GM20431 (cell line): ENCODE results near the gene CPS1.

Source experiments
- in situ Hi-C: fragments of 300-500 bp; cut with MseI, MboI; formaldehyde crosslinking; loops from one replicate; pipeline ENCODE4 v1.15.0; 2020; ENCODE audit warnings: low sequenced_read_pairs; ENCODE audit not compliant: unreplicated experiment

Gene CPS1

DNA sequence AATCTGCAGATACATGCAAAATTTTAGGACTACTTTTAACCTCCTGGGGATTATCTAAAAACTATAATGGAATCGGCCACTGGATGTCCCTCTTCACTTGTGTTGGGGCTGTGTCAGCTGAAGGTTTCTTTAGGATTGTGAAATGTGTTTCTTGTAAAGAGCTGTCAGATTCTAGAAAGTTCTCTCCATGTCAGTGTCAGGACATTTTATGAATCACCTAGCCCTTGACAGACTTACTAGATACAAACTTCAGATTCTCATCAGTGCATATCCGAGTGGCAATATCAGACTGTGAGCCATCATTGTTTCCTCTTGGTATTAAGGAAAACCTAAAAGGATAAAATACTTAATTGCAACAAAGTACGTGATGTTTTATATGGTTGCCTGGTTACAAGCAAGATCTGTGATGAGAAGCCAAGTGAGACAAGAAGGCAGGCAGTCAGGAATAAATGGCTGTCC, 107.3 kb downstream of the CPS1 start:
- in situ Hi-C loops: no loop called here

DNA sequence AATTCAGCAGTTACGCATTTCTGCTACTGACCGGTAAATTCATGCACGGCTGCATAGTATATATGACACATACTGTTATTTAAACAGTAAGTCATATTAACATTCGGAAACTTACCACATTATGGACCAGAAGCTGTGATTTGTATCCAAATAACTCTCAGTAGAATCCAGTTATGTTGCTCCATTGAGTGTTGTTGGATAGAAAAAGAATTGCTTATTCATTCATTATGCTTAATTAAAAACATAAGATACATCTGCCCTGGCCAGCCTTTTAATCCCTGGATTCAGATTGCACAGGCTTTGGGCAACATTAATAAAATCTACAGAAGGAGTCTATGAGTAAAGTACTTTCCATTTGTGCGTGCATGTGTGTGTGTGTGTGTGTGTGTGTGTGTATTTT, 111.3 kb downstream of the CPS1 start:
- in situ Hi-C loops: no loop called here

DNA sequence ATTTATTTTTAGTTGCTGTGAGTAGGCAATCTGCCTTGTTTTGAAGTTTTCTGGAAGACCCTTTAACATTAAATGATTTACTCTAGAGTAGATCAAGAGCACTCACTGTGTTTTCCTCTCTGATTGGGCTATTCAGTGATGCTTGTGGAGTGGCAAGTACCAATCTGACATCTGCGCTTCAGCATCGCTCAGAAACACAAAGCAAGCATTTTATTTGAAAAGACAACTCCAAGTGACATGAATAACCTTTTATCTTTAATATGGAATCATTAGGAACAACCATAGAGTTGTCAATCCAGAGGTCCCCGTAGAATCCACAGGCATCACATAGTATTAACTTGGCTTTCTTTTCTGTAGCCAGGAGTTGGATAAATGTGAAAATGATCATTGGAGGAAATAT, 114.7 kb downstream of the CPS1 start:
- in situ Hi-C loops: no loop called here

DNA sequence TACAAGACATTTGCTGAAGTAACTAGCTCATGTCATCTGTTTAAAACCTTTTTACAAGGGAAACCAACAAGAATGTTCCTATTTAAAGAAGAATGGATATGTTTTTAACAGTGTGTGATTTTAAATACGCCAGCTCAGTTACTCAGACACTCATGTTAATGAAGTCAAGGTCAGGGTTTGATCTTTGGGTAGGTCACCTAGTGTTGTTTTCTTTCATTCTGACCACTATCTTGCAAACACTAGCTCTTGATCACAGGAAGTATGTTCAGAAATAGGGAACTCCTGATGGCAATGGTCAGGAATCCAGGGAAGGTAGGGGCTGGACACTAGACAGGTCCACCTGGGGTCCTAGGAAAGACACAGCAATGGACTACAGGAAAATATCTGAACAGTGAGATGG, 116.7 kb downstream of the CPS1 start:
- in situ Hi-C loops: no loop called here

DNA sequence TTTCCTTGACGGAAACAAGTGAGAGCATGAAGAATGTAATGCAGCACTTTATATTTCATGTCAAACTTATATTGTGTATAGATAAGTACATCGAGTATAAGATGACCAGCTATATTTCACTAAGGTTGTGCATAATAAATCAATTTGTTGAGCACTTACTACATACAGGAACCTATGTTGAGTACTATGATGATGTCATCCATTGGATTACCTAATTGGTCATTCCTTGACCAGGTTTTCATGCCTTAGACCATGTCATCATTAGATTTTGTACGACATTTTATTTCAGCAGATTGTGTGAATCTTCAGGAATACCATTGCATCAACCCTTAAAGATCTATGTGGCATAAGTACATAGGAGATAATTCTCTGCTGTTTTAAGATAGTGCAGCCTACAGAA, 119.7 kb downstream of the CPS1 start:
- in situ Hi-C loops: no loop called here

DNA sequence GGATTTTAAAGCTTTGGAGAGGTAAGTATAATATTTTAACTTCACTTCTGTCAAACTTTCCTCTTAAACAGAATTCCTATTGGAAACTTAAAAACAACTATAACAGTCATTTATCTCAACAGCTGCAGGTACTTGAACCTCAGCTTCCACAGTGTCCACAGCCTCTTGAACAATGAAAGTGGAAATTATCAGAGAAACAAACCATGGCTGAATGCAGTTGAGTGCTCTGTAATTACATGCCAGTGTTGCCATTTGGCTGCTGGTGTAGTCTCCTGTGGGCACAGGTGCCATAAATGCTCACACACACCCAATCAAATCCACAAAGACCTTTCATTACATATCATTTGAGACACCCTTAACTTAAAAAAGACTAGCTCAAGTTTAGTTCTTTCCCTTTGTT, 125.1 kb downstream of the CPS1 start:
- in situ Hi-C loops: no loop called here

DNA sequence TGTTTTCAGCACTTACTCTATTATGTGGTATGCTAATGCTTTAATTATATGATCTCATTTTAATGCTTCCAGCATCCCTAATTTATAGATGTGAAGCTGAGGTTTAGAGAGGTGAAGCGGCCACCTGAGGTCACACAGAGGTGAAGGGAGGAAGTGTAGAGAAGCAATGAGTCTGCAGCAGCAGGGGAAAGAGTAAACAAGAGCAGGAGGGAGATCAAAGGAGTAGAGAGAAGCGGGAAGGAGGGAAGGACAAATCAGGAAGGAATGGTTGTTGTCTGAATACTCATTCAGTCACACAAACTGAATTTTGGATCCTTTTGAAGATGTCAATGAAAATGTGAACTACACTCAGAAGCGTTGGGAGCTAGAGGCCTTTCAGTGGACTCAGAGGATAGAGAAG, 130.0 kb downstream of the CPS1 start:
- in situ Hi-C loops: no loop called here

DNA sequence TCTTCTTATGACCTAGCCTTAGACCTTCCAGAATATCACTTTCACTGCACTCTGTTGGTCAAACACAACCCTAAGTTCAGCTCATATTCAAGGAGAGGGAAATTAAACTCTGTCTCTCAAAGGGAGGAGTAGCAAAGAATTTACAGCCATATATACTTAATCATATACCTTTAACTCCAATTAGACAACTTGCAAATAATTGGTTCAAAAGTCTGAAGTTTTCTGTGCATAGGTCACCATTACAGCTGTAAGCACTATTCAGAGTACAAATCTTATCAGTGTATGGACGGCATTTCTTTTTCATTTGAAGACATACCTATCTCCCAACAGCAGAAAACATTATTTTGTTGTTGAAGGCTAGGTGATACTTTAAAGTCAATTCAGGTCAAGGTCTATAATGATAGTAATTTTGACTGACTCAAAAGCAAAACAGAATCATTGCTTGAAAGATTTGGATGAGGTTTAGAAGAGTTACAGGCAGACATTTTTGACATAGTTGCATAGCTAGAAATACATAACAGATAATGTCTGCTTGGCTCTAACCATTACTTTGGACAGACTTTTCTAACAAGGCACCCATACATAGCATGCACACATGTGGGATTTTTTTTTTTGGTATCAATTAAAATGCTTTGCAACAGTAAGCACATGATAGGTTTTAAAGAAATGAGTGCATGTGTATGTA, 131.5 kb downstream of the CPS1 start:
- in situ Hi-C loops: no loop called here

DNA sequence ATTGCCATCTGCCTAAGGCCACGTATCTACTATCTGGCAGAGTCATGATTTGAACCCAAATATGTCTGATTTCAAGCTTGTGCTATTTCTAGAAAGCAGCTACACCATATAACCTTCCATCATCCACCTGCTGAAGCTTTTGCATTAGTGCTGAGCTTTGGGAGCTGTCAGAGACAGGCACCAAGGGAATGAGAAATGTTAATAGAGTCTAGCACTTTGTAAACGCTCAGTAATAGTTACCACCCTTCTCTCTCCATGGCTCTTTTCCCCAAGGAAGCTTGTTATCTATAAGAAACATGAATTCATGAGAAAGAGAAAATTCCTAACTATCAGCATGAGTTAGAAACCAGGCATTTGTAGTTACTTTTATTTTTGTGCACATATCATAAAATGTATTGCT, 151.5 kb downstream of the CPS1 start:
- in situ Hi-C loops: no loop called here

DNA sequence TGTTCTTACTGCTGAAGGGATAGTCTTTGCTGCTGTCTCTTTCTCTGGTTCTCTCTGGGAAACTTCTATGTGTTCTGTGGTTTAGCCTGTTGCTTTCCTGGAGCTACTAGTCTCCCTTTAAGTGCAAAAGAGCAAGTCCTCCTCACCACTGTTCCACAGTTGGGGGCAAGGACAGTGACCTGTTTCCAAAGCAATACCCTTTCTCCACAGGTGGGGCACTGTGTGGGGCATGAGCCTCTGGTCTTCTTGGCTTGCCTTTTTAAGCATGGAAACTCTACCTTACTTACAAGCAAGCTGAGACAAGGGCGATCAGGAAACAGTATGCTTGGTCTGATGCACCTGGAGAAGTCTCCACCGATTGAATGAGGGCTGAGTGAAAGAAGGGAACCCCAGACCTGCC, 156.7 kb downstream of the CPS1 start:
- in situ Hi-C loops: no loop called here

DNA sequence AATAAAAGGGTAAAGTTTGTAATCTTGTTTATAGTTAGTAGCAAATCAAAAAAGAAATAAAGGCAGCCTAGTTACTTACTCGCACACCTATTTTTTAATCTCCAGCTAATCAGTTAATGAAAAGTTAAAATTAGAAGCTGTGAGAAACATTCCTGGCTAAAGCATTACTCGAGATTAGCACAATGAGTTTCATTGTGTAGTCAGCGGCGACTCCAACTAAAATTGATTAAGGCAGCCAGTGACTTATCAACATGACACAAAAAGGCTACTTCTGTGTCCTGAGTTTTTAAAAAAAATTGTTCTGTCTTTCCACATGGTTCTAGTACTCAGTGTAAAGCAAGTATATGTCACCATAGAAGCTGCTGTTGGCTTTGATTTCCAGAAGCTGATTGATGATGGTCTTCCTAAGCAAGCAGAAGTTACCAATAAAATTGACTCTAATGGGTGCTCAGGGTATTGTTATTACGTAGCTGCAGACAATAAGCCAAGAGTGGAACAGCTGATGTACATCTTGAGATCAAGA, 159.2 kb downstream of the CPS1 start:
- in situ Hi-C loops: no loop called here

DNA sequence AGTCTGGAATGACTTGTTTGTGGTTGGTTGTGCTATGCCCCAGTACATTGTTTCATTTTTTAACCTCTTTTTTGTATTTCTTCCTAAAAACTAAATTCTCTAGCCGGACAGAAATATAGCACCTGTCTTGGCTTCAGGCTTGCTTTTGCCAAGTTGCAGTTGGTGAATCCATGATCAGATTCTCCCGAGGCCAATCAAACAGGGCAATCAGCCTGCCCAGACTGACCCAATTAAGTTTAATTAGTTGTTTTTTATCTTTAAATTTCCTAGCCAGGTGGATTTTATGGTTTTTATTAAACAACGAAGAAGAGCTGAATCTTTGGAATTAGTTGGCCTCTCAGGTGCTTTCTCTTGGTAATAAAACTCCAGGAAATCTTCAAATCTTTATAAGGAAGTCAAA, 162.1 kb downstream of the CPS1 start:
- in situ Hi-C loops: no loop called here

DNA sequence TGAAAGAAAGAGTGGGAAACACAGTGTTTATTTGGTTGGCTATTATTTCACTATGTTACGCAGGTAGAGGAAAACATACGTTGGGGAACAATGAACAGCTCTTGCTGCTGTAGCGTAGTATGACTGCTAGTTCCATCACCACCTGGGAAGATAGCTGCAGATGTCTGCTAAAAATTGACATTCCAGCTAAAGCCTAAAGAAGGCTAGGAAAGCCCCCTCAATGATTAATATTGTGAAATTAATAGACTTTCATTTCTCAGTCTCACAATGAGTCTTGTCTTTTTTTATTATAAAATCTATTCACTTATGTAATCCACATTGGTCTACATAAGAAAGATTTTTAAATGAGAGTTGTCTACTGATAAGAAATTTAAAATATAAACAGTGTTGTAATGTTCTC, 165.7 kb downstream of the CPS1 start:
- in situ Hi-C loops: no loop called here

DNA sequence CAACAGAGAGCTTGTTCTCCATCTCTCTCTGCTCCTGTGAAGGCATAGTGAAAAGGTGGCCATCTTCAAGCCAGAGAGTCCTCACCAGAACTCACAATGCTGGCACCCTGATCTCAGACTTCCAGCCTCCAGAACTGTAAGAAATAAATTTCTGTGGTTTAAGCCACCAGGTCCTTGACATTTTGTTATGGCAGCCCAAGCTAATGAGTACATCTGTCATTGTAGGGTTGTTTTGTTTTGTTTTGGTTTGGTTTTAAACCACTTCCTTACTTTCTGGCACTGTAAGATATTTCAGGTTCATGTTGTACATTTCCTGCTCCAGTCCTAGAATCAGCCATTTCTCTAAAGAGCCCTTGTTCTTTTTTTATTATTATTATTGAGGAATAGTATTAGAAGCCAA, 171.2 kb downstream of the CPS1 start:
- in situ Hi-C loops: no loop called here
